WTC11 (cell line): Measurements from ENCODE around the gene NLRC5. TPM values are rescaled to one million over a fixed set of nuclear protein-coding genes. Genes with fewer than 3 reads are reported as not detected.

ENCODE experiments used
- ATAC-seq: fragments of 200-7000 bp; cut with Tn5 transposase; 2 replicates; pipeline ENCODE4 v1.10.0; 2021; ENCODE audit warnings: mild to moderate bottlenecking, moderate library complexity
- CTCF ChIA-PET: fragments of 300-600 bp; sonication (Branson Sonifier 250); formaldehyde crosslinking; loops from one replicate; lab custom pipeline; 2021; ENCODE audit warnings: antibody characterized with exemption; lab: Charles Lee
- POLR2A ChIA-PET: fragments of 350-600 bp; sonication (Branson Sonifier 250); formaldehyde crosslinking; loops from one replicate; lab custom pipeline; 2021; ENCODE audit warnings: antibody characterized with exemption; lab: Charles Lee
- DNase-seq: peaks from one replicate; pipeline ENCODE4 v3.0.0; 2021; ENCODE audit warnings: low spot score
- H3K27ac Mint-ChIP-seq: 2 replicates; pipeline ENCODE4 v1.8.0; 2021; ENCODE audit warnings: mixed read lengths
- H3K27me3 Mint-ChIP-seq: 2 replicates; pipeline ENCODE4 v1.8.0; 2021; ENCODE audit warnings: low read depth, mild to moderate bottlenecking, moderate library complexity, mixed read lengths
- H3K36me3 Mint-ChIP-seq: 2 replicates; pipeline ENCODE4 v1.8.0; 2021; ENCODE audit warnings: mixed read lengths
- H3K4me1 Mint-ChIP-seq: 2 replicates; pipeline ENCODE4 v1.8.0; 2022; ENCODE audit warnings: mixed read lengths
- H3K4me3 Mint-ChIP-seq: 2 replicates; pipeline ENCODE4 v1.8.0; 2021; ENCODE audit warnings: mild to moderate bottlenecking, moderate library complexity, mixed read lengths
- H3K9me3 Mint-ChIP-seq: 2 replicates; pipeline ENCODE4 v1.8.0; 2021; ENCODE audit warnings: mixed read lengths
- CREB1 ChIP-seq: sonication (generic); formaldehyde crosslinking; IDR thresholded peaks from 2 replicates; pipeline ENCODE4 v1.8.0; 2023; ENCODE audit warnings: mild to moderate bottlenecking, missing genetic modification reagents
- ETV6 ChIP-seq: sonication (generic); formaldehyde crosslinking; IDR thresholded peaks from 2 replicates; pipeline ENCODE4 v1.8.1; 2022; ENCODE audit warnings: mild to moderate bottlenecking, missing genetic modification reagents
- NR2C2 ChIP-seq: sonication (generic); formaldehyde crosslinking; IDR thresholded peaks from 2 replicates; pipeline ENCODE4 v1.8.0; 2022; ENCODE audit warnings: mild to moderate bottlenecking, missing genetic modification reagents
- RELA ChIP-seq: sonication (generic); formaldehyde crosslinking; IDR thresholded peaks from 2 replicates; pipeline ENCODE4 v1.8.1; 2022; ENCODE audit warnings: missing genetic modification reagents, mild to moderate bottlenecking, borderline replicate concordance
- ZNF138 ChIP-seq: sonication (generic); formaldehyde crosslinking; conservative IDR thresholded peaks from 2 replicates; pipeline ENCODE4 v1.8.1; 2022; ENCODE audit warnings: mild to moderate bottlenecking, moderate library complexity, missing genetic modification reagents
- total RNA-seq: library from RNA; stranded (reverse); gene quantifications from 3 replicates; pipeline ENCODE4 v1.2.3, GENCODE V29; 2021
- TF ChIP-seq, protein P1 (sequence below): fragments of 200-600 bp; IDR thresholded peaks from 2 replicates; pipeline ENCODE4 v1.8.0; 2022; ENCODE audit warnings: antibody characterized with exemption
- TF ChIP-seq, protein P2 (sequence below): sonication (generic); formaldehyde crosslinking; IDR thresholded peaks from 2 replicates; pipeline ENCODE4 v1.8.0; 2022; ENCODE audit warnings: mild to moderate bottlenecking, missing genetic modification reagents
- TF ChIP-seq, protein P3 (sequence below): fragments of 250-450 bp; sonication (Bioruptor Pico); IDR thresholded peaks from 2 replicates; pipeline ENCODE4 v1.8.0; 2021; ENCODE audit warnings: mild to moderate bottlenecking
- TF ChIP-seq, protein P4 (sequence below): sonication (generic); formaldehyde crosslinking; IDR thresholded peaks from 2 replicates; pipeline ENCODE4 v1.8.1; 2023; ENCODE audit warnings: mild to moderate bottlenecking, missing genetic modification reagents, moderate library complexity
- TF ChIP-seq, protein P5 (sequence below): sonication (generic); formaldehyde crosslinking; conservative IDR thresholded peaks from 2 replicates; pipeline ENCODE4 v1.8.1; 2022; ENCODE audit warnings: mild to moderate bottlenecking, missing genetic modification reagents
- TF ChIP-seq, protein P6 (sequence below): fragments of 250-450 bp; sonication (Bioruptor Pico); IDR thresholded peaks from 2 replicates; pipeline ENCODE4 v1.9.0; 2021; ENCODE audit warnings: moderate library complexity, mild to moderate bottlenecking, inconsistent platforms, borderline replicate concordance
- TF ChIP-seq, protein P7 (sequence below): sonication (generic); formaldehyde crosslinking; conservative IDR thresholded peaks from 2 replicates; pipeline ENCODE4 v1.8.1; 2023; ENCODE audit warnings: mild to moderate bottlenecking, low read depth, missing genetic modification reagents, moderate library complexity
- TF ChIP-seq, protein P8 (sequence below): fragments of 250-450 bp; sonication (Bioruptor Pico); conservative IDR thresholded peaks from 2 replicates; pipeline ENCODE4 v1.9.0; 2021; ENCODE audit warnings: mild to moderate bottlenecking

NLRC5 gene
- total RNA-seq, 1 experiment from 2014 or later, result 2.8 TPM

DNA sequence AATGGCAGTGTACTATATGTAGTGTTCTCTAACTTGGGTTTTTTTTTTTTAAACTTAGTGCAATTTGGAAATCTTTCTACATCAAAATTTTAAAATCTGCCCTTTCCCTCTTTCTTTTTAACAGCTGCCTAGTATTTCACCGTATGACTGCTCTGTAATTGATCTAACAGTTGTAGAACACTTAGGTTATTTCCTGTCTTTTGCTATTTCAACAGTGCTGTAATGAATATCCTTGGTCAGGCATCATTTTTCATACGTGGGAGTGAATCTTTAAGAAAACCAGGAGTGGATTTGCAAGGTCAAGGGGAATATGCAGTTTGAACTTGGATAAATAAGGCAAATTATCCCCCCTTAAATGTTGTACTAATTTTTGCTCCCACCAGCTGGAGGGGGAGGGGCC is 3.8 kb downstream of the NLRC5 start (continued):
- TF ChIP-seq, protein P1, sequence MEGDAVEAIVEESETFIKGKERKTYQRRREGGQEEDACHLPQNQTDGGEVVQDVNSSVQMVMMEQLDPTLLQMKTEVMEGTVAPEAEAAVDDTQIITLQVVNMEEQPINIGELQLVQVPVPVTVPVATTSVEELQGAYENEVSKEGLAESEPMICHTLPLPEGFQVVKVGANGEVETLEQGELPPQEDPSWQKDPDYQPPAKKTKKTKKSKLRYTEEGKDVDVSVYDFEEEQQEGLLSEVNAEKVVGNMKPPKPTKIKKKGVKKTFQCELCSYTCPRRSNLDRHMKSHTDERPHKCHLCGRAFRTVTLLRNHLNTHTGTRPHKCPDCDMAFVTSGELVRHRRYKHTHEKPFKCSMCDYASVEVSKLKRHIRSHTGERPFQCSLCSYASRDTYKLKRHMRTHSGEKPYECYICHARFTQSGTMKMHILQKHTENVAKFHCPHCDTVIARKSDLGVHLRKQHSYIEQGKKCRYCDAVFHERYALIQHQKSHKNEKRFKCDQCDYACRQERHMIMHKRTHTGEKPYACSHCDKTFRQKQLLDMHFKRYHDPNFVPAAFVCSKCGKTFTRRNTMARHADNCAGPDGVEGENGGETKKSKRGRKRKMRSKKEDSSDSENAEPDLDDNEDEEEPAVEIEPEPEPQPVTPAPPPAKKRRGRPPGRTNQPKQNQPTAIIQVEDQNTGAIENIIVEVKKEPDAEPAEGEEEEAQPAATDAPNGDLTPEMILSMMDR, result no peak
- TF ChIP-seq, protein P2, sequence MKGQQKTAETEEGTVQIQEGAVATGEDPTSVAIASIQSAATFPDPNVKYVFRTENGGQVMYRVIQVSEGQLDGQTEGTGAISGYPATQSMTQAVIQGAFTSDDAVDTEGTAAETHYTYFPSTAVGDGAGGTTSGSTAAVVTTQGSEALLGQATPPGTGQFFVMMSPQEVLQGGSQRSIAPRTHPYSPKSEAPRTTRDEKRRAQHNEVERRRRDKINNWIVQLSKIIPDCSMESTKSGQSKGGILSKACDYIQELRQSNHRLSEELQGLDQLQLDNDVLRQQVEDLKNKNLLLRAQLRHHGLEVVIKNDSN (CRISPR knock-in tag), result no peak
- TF ChIP-seq CREB1 (CRISPR knock-in tag) (no peak), ETV6 (CRISPR knock-in tag) (no peak), RELA (CRISPR knock-in tag) (no peak), NR2C2 (CRISPR knock-in tag) (no peak)
- TF ChIP-seq, protein P3, sequence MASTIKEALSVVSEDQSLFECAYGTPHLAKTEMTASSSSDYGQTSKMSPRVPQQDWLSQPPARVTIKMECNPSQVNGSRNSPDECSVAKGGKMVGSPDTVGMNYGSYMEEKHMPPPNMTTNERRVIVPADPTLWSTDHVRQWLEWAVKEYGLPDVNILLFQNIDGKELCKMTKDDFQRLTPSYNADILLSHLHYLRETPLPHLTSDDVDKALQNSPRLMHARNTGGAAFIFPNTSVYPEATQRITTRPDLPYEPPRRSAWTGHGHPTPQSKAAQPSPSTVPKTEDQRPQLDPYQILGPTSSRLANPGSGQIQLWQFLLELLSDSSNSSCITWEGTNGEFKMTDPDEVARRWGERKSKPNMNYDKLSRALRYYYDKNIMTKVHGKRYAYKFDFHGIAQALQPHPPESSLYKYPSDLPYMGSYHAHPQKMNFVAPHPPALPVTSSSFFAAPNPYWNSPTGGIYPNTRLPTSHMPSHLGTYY (CRISPR knock-in tag), result no peak
- TF ChIP-seq, protein P4, sequence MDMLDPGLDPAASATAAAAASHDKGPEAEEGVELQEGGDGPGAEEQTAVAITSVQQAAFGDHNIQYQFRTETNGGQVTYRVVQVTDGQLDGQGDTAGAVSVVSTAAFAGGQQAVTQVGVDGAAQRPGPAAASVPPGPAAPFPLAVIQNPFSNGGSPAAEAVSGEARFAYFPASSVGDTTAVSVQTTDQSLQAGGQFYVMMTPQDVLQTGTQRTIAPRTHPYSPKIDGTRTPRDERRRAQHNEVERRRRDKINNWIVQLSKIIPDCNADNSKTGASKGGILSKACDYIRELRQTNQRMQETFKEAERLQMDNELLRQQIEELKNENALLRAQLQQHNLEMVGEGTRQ (CRISPR knock-in tag), result no peak
- TF ChIP-seq, protein P5, sequence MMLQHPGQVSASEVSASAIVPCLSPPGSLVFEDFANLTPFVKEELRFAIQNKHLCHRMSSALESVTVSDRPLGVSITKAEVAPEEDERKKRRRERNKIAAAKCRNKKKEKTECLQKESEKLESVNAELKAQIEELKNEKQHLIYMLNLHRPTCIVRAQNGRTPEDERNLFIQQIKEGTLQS (CRISPR knock-in tag), result no peak

DNA sequence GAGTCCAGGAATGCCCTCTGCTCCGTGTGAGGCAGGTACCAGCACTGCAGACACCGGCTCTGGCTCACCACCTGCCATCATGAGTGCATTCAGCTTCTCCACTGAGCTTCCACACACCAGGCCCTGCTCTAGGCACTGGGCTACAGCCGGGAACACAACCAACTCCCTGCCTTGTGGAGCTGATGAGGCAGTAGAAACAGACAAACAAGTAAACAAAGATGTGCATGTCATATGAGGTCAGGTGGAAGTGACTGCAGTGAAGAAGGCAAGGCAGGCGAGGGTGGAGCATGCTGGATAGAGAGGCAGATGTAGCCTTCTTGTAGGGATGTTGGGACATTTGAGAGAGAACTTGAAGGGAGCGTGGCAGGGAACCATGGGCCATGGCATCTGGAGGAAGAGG is 5.0 kb downstream of the NLRC5 start:
- TF ChIP-seq, protein P6, sequence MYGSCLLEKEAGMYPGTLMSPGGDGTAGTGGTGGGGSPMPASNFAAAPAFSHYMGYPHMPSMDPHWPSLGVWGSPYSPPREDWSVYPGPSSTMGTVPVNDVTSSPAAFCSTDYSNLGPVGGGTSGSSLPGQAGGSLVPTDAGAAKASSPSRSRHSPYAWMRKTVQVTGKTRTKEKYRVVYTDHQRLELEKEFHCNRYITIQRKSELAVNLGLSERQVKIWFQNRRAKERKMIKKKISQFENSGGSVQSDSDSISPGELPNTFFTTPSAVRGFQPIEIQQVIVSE (CRISPR knock-in tag), result no peak
- no peak for TF ChIP-seq ZNF138 (CRISPR knock-in tag)
- TF ChIP-seq, protein P7, sequence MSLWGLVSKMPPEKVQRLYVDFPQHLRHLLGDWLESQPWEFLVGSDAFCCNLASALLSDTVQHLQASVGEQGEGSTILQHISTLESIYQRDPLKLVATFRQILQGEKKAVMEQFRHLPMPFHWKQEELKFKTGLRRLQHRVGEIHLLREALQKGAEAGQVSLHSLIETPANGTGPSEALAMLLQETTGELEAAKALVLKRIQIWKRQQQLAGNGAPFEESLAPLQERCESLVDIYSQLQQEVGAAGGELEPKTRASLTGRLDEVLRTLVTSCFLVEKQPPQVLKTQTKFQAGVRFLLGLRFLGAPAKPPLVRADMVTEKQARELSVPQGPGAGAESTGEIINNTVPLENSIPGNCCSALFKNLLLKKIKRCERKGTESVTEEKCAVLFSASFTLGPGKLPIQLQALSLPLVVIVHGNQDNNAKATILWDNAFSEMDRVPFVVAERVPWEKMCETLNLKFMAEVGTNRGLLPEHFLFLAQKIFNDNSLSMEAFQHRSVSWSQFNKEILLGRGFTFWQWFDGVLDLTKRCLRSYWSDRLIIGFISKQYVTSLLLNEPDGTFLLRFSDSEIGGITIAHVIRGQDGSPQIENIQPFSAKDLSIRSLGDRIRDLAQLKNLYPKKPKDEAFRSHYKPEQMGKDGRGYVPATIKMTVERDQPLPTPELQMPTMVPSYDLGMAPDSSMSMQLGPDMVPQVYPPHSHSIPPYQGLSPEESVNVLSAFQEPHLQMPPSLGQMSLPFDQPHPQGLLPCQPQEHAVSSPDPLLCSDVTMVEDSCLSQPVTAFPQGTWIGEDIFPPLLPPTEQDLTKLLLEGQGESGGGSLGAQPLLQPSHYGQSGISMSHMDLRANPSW (CRISPR knock-in tag), result no peak
- TF ChIP-seq, protein P8, sequence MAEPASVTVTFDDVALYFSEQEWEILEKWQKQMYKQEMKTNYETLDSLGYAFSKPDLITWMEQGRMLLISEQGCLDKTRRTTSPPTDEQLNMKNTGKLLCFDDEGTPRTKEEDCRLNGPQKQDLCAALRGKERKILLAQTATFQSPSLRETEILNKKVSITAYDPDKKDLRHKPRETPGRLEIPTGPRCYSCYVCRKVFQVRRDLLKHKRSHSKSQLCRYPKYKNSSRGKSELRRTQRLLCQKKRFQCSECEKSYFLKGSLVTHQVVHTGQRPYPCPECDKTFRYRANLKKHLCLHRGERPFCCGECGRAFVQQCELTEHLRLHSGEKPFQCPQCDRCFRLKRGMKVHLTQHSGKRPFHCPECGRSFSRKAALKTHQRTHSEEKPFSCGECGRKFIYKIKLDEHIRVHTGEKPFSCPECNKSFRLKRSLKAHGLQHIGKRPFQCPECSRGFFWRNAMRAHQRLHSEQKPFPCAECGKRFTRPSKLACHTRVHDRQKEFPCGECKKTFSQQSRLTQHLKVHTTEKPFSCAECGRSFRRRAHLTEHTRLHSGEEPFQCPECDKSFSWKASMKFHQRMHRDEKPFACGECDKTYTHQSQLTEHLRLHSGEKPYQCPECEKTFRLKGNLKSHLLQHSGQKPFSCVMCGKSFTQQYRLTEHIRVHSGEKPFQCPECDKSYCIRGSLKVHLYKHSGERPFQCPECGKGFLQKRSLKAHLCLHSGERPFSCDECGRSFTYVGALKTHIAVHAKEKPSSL (CRISPR knock-in tag), result no peak
- TF ChIP-seq, protein P1, result no peak
- Mint-ChIP-seq H3K27me3 (peaks cover 36% of the 10 kb centered on the region), H3K4me1 (peaks cover 15% of the 10 kb centered on the region), H3K36me3 (no peaks in the 10 kb centered on the region), H3K4me3 (no peak overlapping the region), H3K9me3 (no peaks in the 10 kb centered on the region), H3K27ac (no peak overlapping the region)
- ChIA-PET CTCF (interaction anchor here (1.4 kb wide), 1 partner anchor 30 kb away, joined by 3 read pairs; no protein-coding TSS in a partner anchor), POLR2A (no interaction called here)
- ATAC-seq (no peak), DNase-seq (no peak)
